GM12878 (cell line): ENCODE results near the gene XIRP1. TPM values are rescaled to one million over a fixed set of nuclear protein-coding genes. Genes with fewer than 3 reads are reported as not detected.

Source experiments
- ATAC-seq: fragments of 200-7000 bp; cut with Tn5 transposase; 3 replicates; pipeline ENCODE4 v1.9.1; 2020; ENCODE audit warnings: mild to moderate bottlenecking, moderate library complexity
- BruUV-seq: library from RNA; stranded (reverse); fragments of 400-500 nt; replicated peaks from 2 replicates; lab custom pipeline; 2021; lab: Mats Ljungman, UMichigan
- CTCF ChIA-PET: fragments of 300-600 bp; sonication (Branson Sonifier 250); formaldehyde crosslinking; extraction: SDS; loops from one replicate; lab custom pipeline; 2021; ENCODE audit warnings: inconsistent platforms; lab: Yijun Ruan, JAX
- POLR2A ChIA-PET: fragments of 350-600 bp; formaldehyde crosslinking; extraction: SDS; loops from one replicate; lab custom pipeline; 2021; ENCODE audit warnings: inconsistent platforms; lab: Charles Lee
- RAD21 ChIA-PET: fragments of 300-600 bp; sonication (Branson Sonifier 250); formaldehyde crosslinking; loops from one replicate; lab custom pipeline; 2023; ENCODE audit warnings: antibody characterized with exemption; ENCODE audit not compliant: unreplicated experiment; lab: Charles Lee
- SMC1A ChIA-PET: fragments of 300-600 bp; sonication (Branson Sonifier 250); formaldehyde crosslinking; loops from one replicate; lab custom pipeline; 2023; ENCODE audit not compliant: unreplicated experiment, uncharacterized antibody; lab: Charles Lee
- DNase-seq: peaks from one replicate; pipeline ENCODE4 v3.0.0-alpha.2; 2011; ENCODE audit warnings: low read depth, low spot score
- FAIRE-seq: peaks from 3 replicates; lab custom pipeline; 2011; peaks lifted over from hg19 to GRCh38; lab: Jason Lieb, UNC
- H2AFZ ChIP-seq: 2 replicates; pipeline ENCODE4 v1.6.0; 2011; ENCODE audit warnings: low read depth, low read length, control low read depth; ENCODE audit not compliant: control insufficient read depth
- H3K27ac ChIP-seq: 2 replicates; pipeline ENCODE4 v1.5.1; 2011; ENCODE audit warnings: control low read depth; ENCODE audit not compliant: control insufficient read depth, insufficient read depth
- H3K27me3 ChIP-seq, 2 experiments: replicated peaks in 1 of 2; 2 replicates each; pipeline versions ENCODE4 v1.6.0 to v1.6.1; 2011; ENCODE audit warnings: low read length in 1 of 2; ENCODE audit not compliant: control insufficient read depth in 2 of 2, insufficient read depth in 2 of 2
- H3K36me3 ChIP-seq, 2 experiments: 2 replicates each; pipeline ENCODE4 v1.5.1; 2011; ENCODE audit warnings: low read length in 1 of 2; ENCODE audit not compliant: control insufficient read depth in 2 of 2, insufficient read depth in 2 of 2
- H3K4me1 ChIP-seq: 2 replicates; pipeline ENCODE4 v1.6.1; 2011; ENCODE audit warnings: mild to moderate bottlenecking, low read length, moderate library complexity, mixed read lengths; ENCODE audit not compliant: control insufficient read depth, insufficient read depth
- H3K4me2 ChIP-seq: 2 replicates; pipeline ENCODE4 v1.6.0; 2011; ENCODE audit warnings: control low read depth; ENCODE audit not compliant: control insufficient read depth, insufficient read depth
- H3K4me3 ChIP-seq: fragments of 200-600 bp; sonication (generic); 2 replicates; pipeline ENCODE4 v1.5.1; 2016
- H3K79me2 ChIP-seq: 2 replicates; pipeline ENCODE4 v1.6.0; 2011; ENCODE audit warnings: low read length; ENCODE audit not compliant: control insufficient read depth, insufficient read depth
- H3K9ac ChIP-seq: 2 replicates; pipeline ENCODE4 v1.8.0; 2011; ENCODE audit warnings: low read length, control low read depth, mixed read lengths; ENCODE audit not compliant: control insufficient read depth, insufficient read depth
- H3K9me3 ChIP-seq: replicated peaks from 3 replicates; pipeline ENCODE4 v1.5.1; 2011; ENCODE audit warnings: mild to moderate bottlenecking, low read length; ENCODE audit not compliant: control insufficient read depth, insufficient read depth
- H4K20me1 ChIP-seq: 2 replicates; pipeline ENCODE4 v1.6.0; 2011; ENCODE audit not compliant: control insufficient read depth, insufficient read depth
- FOS ChIP-seq: IDR thresholded peaks from 3 replicates; pipeline ENCODE4 v1.6.1; 2011; ENCODE audit warnings: borderline replicate concordance; ENCODE audit not compliant: insufficient read length; ENCODE audit errors: extremely low read depth
- MEF2A ChIP-seq: IDR thresholded peaks from 2 replicates; pipeline ENCODE4 v1.6.1; 2011; ENCODE audit warnings: low read depth, mild to moderate bottlenecking, low read length, moderate library complexity; ENCODE audit not compliant: insufficient read depth
- MXI1 ChIP-seq: fragments of 150-350 bp; IDR thresholded peaks from 2 replicates; pipeline ENCODE4 v1.6.1; 2011; ENCODE audit warnings: low read depth, mild to moderate bottlenecking, inconsistent platforms, low read length, improper control_type of control experiment
- NFXL1 ChIP-seq: fragments of 450-650 bp; IDR thresholded peaks from 2 replicates; pipeline ENCODE4 v1.6.1; 2017; ENCODE audit warnings: antibody characterized with exemption, mild to moderate bottlenecking, borderline replicate concordance
- PBX3 ChIP-seq: IDR thresholded peaks from 2 replicates; pipeline ENCODE4 v1.6.1; 2011; ENCODE audit warnings: mild to moderate bottlenecking, low read depth, low read length, moderate library complexity; ENCODE audit not compliant: insufficient replicate concordance
- SUPT20H ChIP-seq: IDR thresholded peaks from 2 replicates; pipeline ENCODE4 v1.6.1; 2011; ENCODE audit warnings: low read depth, mild to moderate bottlenecking, low read length, moderate library complexity, borderline replicate concordance; ENCODE audit not compliant: control insufficient read depth
- ZZZ3 ChIP-seq: IDR thresholded peaks from 2 replicates; pipeline ENCODE4 v1.6.1; 2011; ENCODE audit warnings: low read depth; ENCODE audit not compliant: control insufficient read depth, insufficient read length
- WGBS: methylation state at CpG from one replicate; pipeline ENCODE4 v1.1.6; 2016; ENCODE audit warnings: low lambda C conversion rate; ENCODE audit not compliant: insufficient replicate concordance, insufficient coverage; ENCODE audit errors: missing lambda C conversion rate; 5-methylcytosine and 5-hydroxymethylcytosine counted together
- in situ Hi-C: fragments of 300-500 bp; cut with MboI; formaldehyde crosslinking; loops from 9 replicates; pipeline ENCODE4 v1.14.3; 2018; ENCODE audit warnings: mixed read lengths
- intact Hi-C: fragments of 100-400 bp; cut with micrococcal nuclease; formaldehyde crosslinking; loops from one replicate; pipeline ENCODE4 v1.14.2; 2022; ENCODE audit not compliant: unreplicated experiment
- polyA plus RNA-seq, 11 experiments: library from polyadenylated mRNA; depleted of rRNA in 4 of 11; unstranded in 6 of 11; stranded (reverse) in 5 of 11; fragments of >200 nt; fragmentation: Nextera tagmentation in 4 of 11; fragmentation: Illumina TruSeq in 1 of 11; extraction: Ambion mirVana in 4 of 11; extraction: Trizol in 1 of 11; gene quantifications; 1 replicate in 1 of 11; 2 replicates in 10 of 11; pipeline versions ENCODE4 v1.2.1 to v1.2.3, GENCODE V29; 2011 to 2016; ENCODE audit warnings: inconsistent platforms in 2 of 11, missing spikeins in 2 of 11, low read depth in 1 of 11
- total RNA-seq, 4 experiments: library from RNA; depleted of rRNA in 3 of 4; stranded (reverse); fragments of >200 nt in 3 of 4; fragmentation: Illumina TruSeq in 1 of 4; extraction: Trizol in 1 of 4; gene quantifications; 2 replicates each; pipeline versions ENCODE4 v1.2.1 to v1.2.3, GENCODE V29; 2013 to 2021
- TF ChIP-seq, protein P1 (sequence below): fragments of 450-650 bp; IDR thresholded peaks from 2 replicates; pipeline ENCODE4 v1.6.1; 2016; ENCODE audit warnings: mild to moderate bottlenecking, moderate library complexity, borderline replicate concordance
- TF ChIP-seq, protein P2 (sequence below): fragments of 150-350 bp; IDR thresholded peaks from 2 replicates; pipeline ENCODE4 v1.6.1; 2016; ENCODE audit warnings: low read depth, low read length
- TF ChIP-seq, protein P3 (sequence below): fragments of 450-650 bp; formaldehyde crosslinking; IDR thresholded peaks from 2 replicates; pipeline ENCODE4 v1.4.0; 2020; ENCODE audit warnings: mild to moderate bottlenecking, moderate library complexity

XIRP1 gene
- total and polyA plus RNA-seq, 10 of the 15 experiments (the other 5 are each of a cell fraction or from before 2014, with no cell fraction given) = 0.03 to 0.38 (median 0.08) TPM; not detected in 1

GRCh38 chr3:39157359-39157758 is 35.0 kb downstream of the XIRP1 start:
- H3K4me1 ChIP-seq = no peaks in the 10 kb centered on the region
- in situ Hi-C loops = no loop called here
- ChIA-PET RAD21 (interaction anchor here (1.3 kb wide), 1 partner anchor 32 kb away, joined by 3 read pairs; no protein-coding TSS in a partner anchor), SMC1A (interaction anchor here (1.0 to 3.6 kb wide), 3 partner anchors 10 to 157 kb away, joined by 3 to 11 read pairs (median 3); no protein-coding TSS in a partner anchor), POLR2A (no interaction called here), CTCF (interaction anchor here (2.0 to 2.9 kb wide), 3 partner anchors 11 to 131 kb away, joined by 7 to 8 read pairs (median 7); no protein-coding TSS in a partner anchor)
- H3K4me2 ChIP-seq = no peak overlapping the region
- no peak overlapping the region for H3K4me3 ChIP-seq
- H3K27ac ChIP-seq = no peak overlapping the region
- DNase-seq = no peak
- intact Hi-C loops = no loop called here
- ATAC-seq = no peak
- whole genome bisulfite sequencing = 31% methylated on average over 7 of the region's 7 CpGs
- no peak for TF ChIP-seq NFXL1
- TF ChIP-seq MXI1 = no peak
- no peak for TF ChIP-seq SUPT20H
- no peak for TF ChIP-seq FOS
- no peak for TF ChIP-seq PBX3
- TF ChIP-seq, protein P1, sequence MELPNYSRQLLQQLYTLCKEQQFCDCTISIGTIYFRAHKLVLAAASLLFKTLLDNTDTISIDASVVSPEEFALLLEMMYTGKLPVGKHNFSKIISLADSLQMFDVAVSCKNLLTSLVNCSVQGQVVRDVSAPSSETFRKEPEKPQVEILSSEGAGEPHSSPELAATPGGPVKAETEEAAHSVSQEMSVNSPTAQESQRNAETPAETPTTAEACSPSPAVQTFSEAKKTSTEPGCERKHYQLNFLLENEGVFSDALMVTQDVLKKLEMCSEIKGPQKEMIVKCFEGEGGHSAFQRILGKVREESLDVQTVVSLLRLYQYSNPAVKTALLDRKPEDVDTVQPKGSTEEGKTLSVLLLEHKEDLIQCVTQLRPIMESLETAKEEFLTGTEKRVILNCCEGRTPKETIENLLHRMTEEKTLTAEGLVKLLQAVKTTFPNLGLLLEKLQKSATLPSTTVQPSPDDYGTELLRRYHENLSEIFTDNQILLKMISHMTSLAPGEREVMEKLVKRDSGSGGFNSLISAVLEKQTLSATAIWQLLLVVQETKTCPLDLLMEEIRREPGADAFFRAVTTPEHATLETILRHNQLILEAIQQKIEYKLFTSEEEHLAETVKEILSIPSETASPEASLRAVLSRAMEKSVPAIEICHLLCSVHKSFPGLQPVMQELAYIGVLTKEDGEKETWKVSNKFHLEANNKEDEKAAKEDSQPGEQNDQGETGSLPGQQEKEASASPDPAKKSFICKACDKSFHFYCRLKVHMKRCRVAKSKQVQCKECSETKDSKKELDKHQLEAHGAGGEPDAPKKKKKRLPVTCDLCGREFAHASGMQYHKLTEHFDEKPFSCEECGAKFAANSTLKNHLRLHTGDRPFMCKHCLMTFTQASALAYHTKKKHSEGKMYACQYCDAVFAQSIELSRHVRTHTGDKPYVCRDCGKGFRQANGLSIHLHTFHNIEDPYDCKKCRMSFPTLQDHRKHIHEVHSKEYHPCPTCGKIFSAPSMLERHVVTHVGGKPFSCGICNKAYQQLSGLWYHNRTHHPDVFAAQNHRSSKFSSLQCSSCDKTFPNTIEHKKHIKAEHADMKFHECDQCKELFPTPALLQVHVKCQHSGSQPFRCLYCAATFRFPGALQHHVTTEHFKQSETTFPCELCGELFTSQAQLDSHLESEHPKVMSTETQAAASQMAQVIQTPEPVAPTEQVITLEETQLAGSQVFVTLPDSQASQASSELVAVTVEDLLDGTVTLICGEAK = no peak
- TF ChIP-seq, protein P2, sequence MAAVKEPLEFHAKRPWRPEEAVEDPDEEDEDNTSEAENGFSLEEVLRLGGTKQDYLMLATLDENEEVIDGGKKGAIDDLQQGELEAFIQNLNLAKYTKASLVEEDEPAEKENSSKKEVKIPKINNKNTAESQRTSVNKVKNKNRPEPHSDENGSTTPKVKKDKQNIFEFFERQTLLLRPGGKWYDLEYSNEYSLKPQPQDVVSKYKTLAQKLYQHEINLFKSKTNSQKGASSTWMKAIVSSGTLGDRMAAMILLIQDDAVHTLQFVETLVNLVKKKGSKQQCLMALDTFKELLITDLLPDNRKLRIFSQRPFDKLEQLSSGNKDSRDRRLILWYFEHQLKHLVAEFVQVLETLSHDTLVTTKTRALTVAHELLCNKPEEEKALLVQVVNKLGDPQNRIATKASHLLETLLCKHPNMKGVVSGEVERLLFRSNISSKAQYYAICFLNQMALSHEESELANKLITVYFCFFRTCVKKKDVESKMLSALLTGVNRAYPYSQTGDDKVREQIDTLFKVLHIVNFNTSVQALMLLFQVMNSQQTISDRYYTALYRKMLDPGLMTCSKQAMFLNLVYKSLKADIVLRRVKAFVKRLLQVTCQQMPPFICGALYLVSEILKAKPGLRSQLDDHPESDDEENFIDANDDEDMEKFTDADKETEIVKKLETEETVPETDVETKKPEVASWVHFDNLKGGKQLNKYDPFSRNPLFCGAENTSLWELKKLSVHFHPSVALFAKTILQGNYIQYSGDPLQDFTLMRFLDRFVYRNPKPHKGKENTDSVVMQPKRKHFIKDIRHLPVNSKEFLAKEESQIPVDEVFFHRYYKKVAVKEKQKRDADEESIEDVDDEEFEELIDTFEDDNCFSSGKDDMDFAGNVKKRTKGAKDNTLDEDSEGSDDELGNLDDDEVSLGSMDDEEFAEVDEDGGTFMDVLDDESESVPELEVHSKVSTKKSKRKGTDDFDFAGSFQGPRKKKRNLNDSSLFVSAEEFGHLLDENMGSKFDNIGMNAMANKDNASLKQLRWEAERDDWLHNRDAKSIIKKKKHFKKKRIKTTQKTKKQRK = no peak
- no peak for TF ChIP-seq ZZZ3
- TF ChIP-seq MEF2A = no peak
- TF ChIP-seq, protein P3, sequence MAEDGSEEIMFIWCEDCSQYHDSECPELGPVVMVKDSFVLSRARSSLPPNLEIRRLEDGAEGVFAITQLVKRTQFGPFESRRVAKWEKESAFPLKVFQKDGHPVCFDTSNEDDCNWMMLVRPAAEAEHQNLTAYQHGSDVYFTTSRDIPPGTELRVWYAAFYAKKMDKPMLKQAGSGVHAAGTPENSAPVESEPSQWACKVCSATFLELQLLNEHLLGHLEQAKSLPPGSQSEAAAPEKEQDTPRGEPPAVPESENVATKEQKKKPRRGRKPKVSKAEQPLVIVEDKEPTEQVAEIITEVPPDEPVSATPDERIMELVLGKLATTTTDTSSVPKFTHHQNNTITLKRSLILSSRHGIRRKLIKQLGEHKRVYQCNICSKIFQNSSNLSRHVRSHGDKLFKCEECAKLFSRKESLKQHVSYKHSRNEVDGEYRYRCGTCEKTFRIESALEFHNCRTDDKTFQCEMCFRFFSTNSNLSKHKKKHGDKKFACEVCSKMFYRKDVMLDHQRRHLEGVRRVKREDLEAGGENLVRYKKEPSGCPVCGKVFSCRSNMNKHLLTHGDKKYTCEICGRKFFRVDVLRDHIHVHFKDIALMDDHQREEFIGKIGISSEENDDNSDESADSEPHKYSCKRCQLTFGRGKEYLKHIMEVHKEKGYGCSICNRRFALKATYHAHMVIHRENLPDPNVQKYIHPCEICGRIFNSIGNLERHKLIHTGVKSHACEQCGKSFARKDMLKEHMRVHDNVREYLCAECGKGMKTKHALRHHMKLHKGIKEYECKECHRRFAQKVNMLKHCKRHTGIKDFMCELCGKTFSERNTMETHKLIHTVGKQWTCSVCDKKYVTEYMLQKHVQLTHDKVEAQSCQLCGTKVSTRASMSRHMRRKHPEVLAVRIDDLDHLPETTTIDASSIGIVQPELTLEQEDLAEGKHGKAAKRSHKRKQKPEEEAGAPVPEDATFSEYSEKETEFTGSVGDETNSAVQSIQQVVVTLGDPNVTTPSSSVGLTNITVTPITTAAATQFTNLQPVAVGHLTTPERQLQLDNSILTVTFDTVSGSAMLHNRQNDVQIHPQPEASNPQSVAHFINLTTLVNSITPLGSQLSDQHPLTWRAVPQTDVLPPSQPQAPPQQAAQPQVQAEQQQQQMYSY (CRISPR knock-in tag) = no peak
- H4K20me1 ChIP-seq = no peaks in the 10 kb centered on the region
- no TSS peak for BruUV-seq
- no peak overlapping the region for H2AFZ ChIP-seq
- peaks cover 0 to 3% of the 10 kb centered on the region in 2 experiments; a peak in 1 of 4 replicates for H3K27me3 ChIP-seq
- no peak for FAIRE-seq
- no peaks in the 10 kb centered on the region for H3K36me3 ChIP-seq
- H3K9ac ChIP-seq = no peak overlapping the region
- H3K79me2 ChIP-seq = peaks cover 9% of the 10 kb centered on the region
- no peaks in the 10 kb centered on the region for H3K9me3 ChIP-seq
